PFSK-1 (cell line): Measurements from ENCODE around the gene SRRD.

Experiments used
- FOXP2 ChIP-seq: optimal IDR thresholded peaks from 2 replicates; pipeline ENCODE3; 2011; ENCODE audit warnings: borderline replicate concordance, control low read depth, inconsistent platforms; ENCODE audit not compliant: insufficient read depth; ENCODE audit errors: extremely low read length, extremely low read depth
- POLR2AphosphoS5 ChIP-seq: IDR thresholded peaks from 2 replicates; pipeline ENCODE4 v1.6.1; 2012; ENCODE audit warnings: low read depth, mild to moderate bottlenecking, control low read depth, low read length, moderate library complexity
- REST ChIP-seq, 2 experiments: IDR thresholded peaks; 2 replicates each; pipeline versions ENCODE4 v1.6.1 to v1.8.0; 2011 to 2012; ENCODE audit warnings: low read depth in 2 of 2, low read length in 2 of 2, control low read depth in 1 of 2, inconsistent platforms in 1 of 2, mild to moderate bottlenecking in 1 of 2, moderate library complexity in 1 of 2; ENCODE audit not compliant: insufficient read depth in 1 of 2
- SIN3A ChIP-seq: IDR thresholded peaks from 2 replicates; pipeline ENCODE4 v1.6.1; 2012; ENCODE audit warnings: mild to moderate bottlenecking, low read length, moderate library complexity, borderline replicate concordance; ENCODE audit not compliant: insufficient read depth
- TAF1 ChIP-seq: IDR thresholded peaks from 2 replicates; pipeline ENCODE4 v1.6.1; 2012; ENCODE audit warnings: low read length, control low read depth, borderline replicate concordance; ENCODE audit not compliant: insufficient read depth

SRRD gene

GRCh38 chr22:26466196-26466595 lies 17.5 kb upstream of the SRRD start:
- no peak for TF ChIP-seq REST (IDR thresholded peaks at IDR 0.05; ENCODE audit: insufficient read depth in 1 of 2, low read depth in 2 of 2, low read length in 2 of 2)
- no peak for TF ChIP-seq TAF1
- TF ChIP-seq SIN3A = no peak
- TF ChIP-seq POLR2AphosphoS5 = no peak
- TF ChIP-seq FOXP2 = no peak

GRCh38 chr22:26470807-26471206 lies 12.9 kb upstream of the SRRD start:
- no peak for TF ChIP-seq FOXP2
- no peak for TF ChIP-seq SIN3A
- TF ChIP-seq REST (IDR thresholded peaks at IDR 0.05; ENCODE audit: insufficient read depth in 1 of 2, low read depth in 2 of 2, low read length in 2 of 2) = no peak

GRCh38 chr22:26471522-26471921 lies 12.2 kb upstream of the SRRD start:
- TF ChIP-seq POLR2AphosphoS5 = no peak
- no peak for TF ChIP-seq SIN3A
- TF ChIP-seq TAF1 = no peak
- TF ChIP-seq REST (IDR thresholded peaks at IDR 0.05; ENCODE audit: insufficient read depth in 1 of 2, low read depth in 2 of 2, low read length in 2 of 2) = no peak
- TF ChIP-seq FOXP2 = no peak

GRCh38 chr22:26474682-26475081 lies 9.0 kb upstream of the SRRD start:
- TF ChIP-seq FOXP2 (no peak), TAF1 (no peak), POLR2AphosphoS5 (no peak), SIN3A (no peak), REST (IDR thresholded peaks at IDR 0.05; ENCODE audit: insufficient read depth in 1 of 2, low read depth in 2 of 2, low read length in 2 of 2) (no peak)

GRCh38 chr22:26476705-26477340 lies 6.9 kb upstream of the SRRD start:
- no peak for TF ChIP-seq REST (IDR thresholded peaks at IDR 0.05; ENCODE audit: insufficient read depth in 1 of 2, low read depth in 2 of 2, low read length in 2 of 2)
- TF ChIP-seq FOXP2 = no peak
